ENCODE data around the gene BTNL2.
"Not testable (repeated sequence)": the region's sequence is repeated elsewhere in the genome, so short reads cannot be mapped to it uniquely, and the experiment has no call there.

BTNL2 gene

DNA sequence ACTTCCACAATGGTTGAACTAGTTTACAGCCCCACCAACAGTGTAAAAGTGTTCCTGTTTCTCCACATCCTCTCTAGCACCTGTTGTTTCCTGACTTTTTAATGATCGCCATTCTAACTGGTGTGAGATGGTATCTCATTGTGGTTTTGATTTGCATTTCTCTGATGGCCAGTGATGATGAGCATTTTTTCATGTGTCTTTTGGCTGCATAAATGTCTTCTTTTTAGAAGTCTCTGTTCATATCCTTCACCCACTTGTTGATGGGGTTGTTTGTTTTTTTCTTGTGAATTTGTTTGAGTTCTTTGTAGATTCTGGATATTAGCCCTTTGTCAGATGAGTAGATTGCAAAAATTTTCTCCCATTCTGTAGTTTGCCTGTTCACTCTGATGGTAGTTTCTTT, 47.8 kb downstream of the BTNL2 start:
- not testable (repeated sequence) for DNase-seq

DNA sequence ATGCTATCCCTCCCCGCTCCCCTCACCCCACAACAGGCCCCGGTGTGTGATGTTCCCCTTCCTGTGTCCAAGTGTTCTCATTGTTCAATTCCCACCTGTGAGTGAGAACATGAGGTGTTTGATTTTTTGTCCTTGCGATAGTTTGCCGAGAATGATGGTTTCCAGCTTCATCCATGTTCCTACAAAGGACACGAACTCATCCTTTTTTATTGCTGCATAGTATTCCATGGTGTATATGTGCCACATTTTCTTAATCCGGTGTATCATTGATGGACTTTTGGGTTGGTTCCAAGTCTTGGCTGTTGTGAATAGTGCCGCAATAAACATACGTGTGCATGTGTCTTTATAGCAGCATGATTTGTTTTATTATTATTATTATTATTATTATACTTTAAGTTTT, 48.4 kb downstream of the BTNL2 start:
- not testable (repeated sequence) for DNase-seq

DNA sequence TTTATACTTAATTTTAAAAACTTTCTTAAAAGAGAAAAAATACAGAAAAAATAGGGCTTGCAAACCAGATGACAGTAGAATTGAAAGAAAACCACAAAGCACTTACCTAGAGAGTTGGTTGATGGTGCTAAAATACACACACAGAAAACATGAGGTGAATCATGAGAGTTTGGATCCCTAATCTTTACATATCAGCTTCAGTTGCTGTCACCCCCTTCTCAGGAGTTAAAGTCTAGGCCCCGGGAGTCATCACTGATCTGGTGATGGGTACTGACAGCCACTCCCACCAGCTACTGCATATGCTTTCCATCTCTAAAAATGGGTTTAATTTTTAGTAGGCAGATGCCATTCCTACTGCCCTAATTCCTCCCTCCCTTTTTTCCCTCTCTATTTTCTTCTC, 52.0 kb downstream of the BTNL2 start:
- DNase-seq, result no peak

GRCh38 chr6:32353348-32353747, 53.6 kb downstream of the BTNL2 start:
- DNase-seq, result no peak
